ENCODE measurements around the gene OASL. TPM values are rescaled to one million over a fixed set of nuclear protein-coding genes. Genes with fewer than 3 reads are reported as not detected.

The OASL gene
- total RNA-seq, 3 donors from 2014 or later (not counting 1 experiment from before 2014, with no cell fraction given), result 7.5 to 48.0 (median 35.2) TPM

DNA sequence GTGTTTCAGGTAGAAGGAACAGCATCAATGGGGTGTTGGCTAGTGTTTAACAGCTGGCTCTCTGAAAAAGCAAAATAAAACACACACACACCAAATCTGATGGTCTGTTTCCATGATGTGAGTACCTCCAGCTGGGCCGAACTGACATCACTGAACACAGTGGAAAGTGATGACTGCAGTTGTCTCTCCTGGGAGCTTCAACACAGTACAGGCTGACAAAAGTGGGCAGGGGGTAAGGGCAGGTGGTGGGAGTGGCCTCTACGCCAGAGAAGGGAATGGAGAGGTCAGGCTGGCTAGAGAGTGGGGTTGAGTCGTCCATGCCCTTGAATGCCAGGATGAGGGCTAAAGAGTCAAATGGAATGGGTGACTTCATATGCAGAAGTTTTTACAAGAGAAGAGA lies 68.7 kb downstream of the OASL start:
- H3K27ac Mint-ChIP-seq, result no peak overlapping the region
- DNase-seq, result no peak
- H3K4me1 Mint-ChIP-seq, result peaks cover 0 to 5% of the 10 kb centered on the region in 2 donors
- H3K36me3 Mint-ChIP-seq, result no peaks in the 10 kb centered on the region
- intact Hi-C loops (cut with micrococcal nuclease), result loop anchor here (2.0 to 5.0 kb wide), 2 partner anchors 324 to 388 kb away; partner anchors contain the start of gene POP5
- Histone ChIP-seq H3K9me3 (ENCODE audit: control insufficient read depth, insufficient read depth, low read length) (no peaks in the 10 kb centered on the region), H3K4me3 (ENCODE audit: low read length) (no peak overlapping the region), H3K36me3 (ENCODE audit: control insufficient read depth, insufficient read depth, low read length) (no peaks in the 10 kb centered on the region), H3K27me3 (ENCODE audit: control insufficient read depth, insufficient read depth, low read length) (no peaks in the 10 kb centered on the region), H3K4me1 (ENCODE audit: control insufficient read depth, insufficient read depth, low read length) (no peaks in the 10 kb centered on the region), H3K27ac (ENCODE audit: low read length) (no peak overlapping the region)
- H3K27me3 Mint-ChIP-seq (ENCODE audit: low read depth in 2 of 2), result no peaks in the 10 kb centered on the region
- WGBS (ENCODE audit: insufficient coverage), result 90% methylated on average over 3 of the region's 3 CpGs
- no peak overlapping the region for H3K4me3 Mint-ChIP-seq
- ATAC-seq, result no peak
- TF ChIP-seq, protein P1, sequence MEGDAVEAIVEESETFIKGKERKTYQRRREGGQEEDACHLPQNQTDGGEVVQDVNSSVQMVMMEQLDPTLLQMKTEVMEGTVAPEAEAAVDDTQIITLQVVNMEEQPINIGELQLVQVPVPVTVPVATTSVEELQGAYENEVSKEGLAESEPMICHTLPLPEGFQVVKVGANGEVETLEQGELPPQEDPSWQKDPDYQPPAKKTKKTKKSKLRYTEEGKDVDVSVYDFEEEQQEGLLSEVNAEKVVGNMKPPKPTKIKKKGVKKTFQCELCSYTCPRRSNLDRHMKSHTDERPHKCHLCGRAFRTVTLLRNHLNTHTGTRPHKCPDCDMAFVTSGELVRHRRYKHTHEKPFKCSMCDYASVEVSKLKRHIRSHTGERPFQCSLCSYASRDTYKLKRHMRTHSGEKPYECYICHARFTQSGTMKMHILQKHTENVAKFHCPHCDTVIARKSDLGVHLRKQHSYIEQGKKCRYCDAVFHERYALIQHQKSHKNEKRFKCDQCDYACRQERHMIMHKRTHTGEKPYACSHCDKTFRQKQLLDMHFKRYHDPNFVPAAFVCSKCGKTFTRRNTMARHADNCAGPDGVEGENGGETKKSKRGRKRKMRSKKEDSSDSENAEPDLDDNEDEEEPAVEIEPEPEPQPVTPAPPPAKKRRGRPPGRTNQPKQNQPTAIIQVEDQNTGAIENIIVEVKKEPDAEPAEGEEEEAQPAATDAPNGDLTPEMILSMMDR (IDR thresholded peaks at IDR 0.05), result no peak
- H3K9me3 Mint-ChIP-seq, result no peaks in the 10 kb centered on the region

Other genes starting within 250 kb of the OASL start
- gene SPPL3, start 134.9 kb downstream of the OASL start, total RNA-seq, result 10 to 100 TPM; 31.5 to 40.2 (median 39.9) TPM
- not detected for gene HNF1A, start 60.7 kb downstream of the OASL start, total RNA-seq
- 10 to 100 TPM; 16.0 to 19.9 (median 18.0) TPM for gene C12orf43, start 22.8 kb downstream of the OASL start, total RNA-seq
- 10 to 100 TPM; 14.1 to 22.9 (median 16.7) TPM for gene P2RX7, start 93.6 kb upstream of the OASL start, total RNA-seq
- 10 to 100 TPM; 34.8 to 39.3 (median 38.2) TPM for gene P2RX4, start 170.9 kb upstream of the OASL start, total RNA-seq

All from natural killer cell (primary cell).